Measurements from ENCODE around the gene GNB5.

Gene GNB5

DNA sequence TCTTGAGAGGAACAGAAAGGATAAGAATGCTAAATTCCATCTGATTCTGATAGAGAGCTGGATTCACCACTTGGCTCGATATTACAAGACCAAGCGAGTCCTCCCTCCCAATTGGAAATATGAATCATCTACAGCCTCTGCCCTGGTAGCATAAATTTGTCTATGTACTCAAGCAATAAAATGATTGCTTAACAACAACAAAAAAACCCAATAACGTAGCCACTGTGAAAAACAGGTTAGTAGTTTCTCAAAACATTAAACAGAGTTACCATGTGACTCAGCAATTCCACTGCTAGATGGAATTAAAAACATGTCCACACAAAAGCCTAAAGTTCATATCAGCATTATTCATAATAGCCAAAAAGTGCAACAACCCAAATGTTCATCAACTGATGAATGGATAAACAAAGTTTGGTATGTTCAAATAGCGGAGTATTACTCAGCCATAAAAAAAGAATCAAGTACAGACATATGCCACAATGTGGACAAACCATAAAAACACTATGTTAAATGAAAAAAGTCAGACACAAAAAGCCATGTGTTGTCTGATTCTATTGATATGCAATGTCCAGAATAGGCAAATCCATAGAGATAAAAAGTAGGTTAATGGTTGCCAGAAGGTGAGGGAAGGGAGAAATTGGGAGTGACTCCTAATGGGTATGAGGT, 95.5 kb downstream of the GNB5 start:
- TF ChIP-seq RARB (CRISPR knock-in tag; IDR thresholded peaks at IDR 0.05) (no peak), ISL1 (CRISPR knock-in tag; IDR thresholded peaks at IDR 0.05) (peak; percentile 65)

DNA sequence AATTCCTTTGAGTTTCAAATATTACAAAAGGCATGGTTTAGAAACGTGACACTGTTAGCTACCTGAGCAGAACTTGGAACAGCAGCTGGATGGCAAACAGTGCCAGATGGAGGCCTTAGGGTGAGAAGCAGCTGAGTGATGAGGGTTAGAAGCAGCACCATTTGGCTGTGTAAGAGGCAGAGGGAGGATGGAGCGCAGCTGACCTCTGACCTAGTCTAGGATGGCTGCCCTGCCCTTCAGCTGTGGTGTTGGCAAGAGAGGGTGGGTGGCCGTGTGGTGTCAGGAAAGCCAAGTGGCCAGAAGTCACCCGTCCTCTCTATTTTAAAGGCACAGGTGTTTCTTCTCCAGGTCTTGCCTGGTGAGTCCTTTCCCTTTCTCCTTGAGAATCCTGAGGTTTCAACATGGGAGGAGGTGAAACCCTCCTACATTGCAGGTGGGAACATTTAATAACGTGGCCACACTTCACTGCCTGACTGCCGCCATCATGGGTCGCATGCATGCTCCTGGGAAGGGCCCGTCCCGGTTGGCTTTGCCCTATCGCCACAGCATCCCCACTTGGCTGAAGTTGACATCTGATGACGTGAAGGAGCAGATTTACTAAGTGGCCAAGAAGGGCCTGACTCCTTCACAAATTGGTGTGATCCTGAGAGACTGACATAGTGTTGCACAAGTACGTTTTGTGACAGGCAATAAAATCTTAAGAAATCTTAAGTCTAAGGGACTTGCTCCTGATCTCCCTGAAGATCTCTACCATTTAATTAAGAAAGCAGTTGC, 96.2 kb downstream of the GNB5 start:
- ATAC-seq, result no peak
- TF ChIP-seq GLIS3 (CRISPR knock-in tag; IDR thresholded peaks at IDR 0.05), result no peak
- no peak for TF ChIP-seq ZC3H10 (CRISPR knock-in tag; IDR thresholded peaks at IDR 0.05)
- TF ChIP-seq, protein P1, sequence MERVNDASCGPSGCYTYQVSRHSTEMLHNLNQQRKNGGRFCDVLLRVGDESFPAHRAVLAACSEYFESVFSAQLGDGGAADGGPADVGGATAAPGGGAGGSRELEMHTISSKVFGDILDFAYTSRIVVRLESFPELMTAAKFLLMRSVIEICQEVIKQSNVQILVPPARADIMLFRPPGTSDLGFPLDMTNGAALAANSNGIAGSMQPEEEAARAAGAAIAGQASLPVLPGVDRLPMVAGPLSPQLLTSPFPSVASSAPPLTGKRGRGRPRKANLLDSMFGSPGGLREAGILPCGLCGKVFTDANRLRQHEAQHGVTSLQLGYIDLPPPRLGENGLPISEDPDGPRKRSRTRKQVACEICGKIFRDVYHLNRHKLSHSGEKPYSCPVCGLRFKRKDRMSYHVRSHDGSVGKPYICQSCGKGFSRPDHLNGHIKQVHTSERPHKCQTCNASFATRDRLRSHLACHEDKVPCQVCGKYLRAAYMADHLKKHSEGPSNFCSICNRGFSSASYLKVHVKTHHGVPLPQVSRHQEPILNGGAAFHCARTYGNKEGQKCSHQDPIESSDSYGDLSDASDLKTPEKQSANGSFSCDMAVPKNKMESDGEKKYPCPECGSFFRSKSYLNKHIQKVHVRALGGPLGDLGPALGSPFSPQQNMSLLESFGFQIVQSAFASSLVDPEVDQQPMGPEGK (CRISPR knock-in tag; IDR thresholded peaks at IDR 0.05; ENCODE audit: borderline replicate concordance), result no peak
- no peak for TF ChIP-seq ZNF565 (CRISPR knock-in tag; conservative IDR thresholded peaks at IDR 0.05; ENCODE audit: low read depth)
- TF ChIP-seq TCF4 (CRISPR knock-in tag; IDR thresholded peaks at IDR 0.05; ENCODE audit: borderline replicate concordance), result no peak
- TF ChIP-seq, protein P2, sequence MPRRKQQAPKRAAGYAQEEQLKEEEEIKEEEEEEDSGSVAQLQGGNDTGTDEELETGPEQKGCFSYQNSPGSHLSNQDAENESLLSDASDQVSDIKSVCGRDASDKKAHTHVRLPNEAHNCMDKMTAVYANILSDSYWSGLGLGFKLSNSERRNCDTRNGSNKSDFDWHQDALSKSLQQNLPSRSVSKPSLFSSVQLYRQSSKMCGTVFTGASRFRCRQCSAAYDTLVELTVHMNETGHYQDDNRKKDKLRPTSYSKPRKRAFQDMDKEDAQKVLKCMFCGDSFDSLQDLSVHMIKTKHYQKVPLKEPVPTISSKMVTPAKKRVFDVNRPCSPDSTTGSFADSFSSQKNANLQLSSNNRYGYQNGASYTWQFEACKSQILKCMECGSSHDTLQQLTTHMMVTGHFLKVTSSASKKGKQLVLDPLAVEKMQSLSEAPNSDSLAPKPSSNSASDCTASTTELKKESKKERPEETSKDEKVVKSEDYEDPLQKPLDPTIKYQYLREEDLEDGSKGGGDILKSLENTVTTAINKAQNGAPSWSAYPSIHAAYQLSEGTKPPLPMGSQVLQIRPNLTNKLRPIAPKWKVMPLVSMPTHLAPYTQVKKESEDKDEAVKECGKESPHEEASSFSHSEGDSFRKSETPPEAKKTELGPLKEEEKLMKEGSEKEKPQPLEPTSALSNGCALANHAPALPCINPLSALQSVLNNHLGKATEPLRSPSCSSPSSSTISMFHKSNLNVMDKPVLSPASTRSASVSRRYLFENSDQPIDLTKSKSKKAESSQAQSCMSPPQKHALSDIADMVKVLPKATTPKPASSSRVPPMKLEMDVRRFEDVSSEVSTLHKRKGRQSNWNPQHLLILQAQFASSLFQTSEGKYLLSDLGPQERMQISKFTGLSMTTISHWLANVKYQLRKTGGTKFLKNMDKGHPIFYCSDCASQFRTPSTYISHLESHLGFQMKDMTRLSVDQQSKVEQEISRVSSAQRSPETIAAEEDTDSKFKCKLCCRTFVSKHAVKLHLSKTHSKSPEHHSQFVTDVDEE (CRISPR knock-in tag; IDR thresholded peaks at IDR 0.05), result no peak
- no peak for TF ChIP-seq PPARA (CRISPR knock-in tag; IDR thresholded peaks at IDR 0.05; ENCODE audit: borderline replicate concordance)
- TF ChIP-seq, protein P3, sequence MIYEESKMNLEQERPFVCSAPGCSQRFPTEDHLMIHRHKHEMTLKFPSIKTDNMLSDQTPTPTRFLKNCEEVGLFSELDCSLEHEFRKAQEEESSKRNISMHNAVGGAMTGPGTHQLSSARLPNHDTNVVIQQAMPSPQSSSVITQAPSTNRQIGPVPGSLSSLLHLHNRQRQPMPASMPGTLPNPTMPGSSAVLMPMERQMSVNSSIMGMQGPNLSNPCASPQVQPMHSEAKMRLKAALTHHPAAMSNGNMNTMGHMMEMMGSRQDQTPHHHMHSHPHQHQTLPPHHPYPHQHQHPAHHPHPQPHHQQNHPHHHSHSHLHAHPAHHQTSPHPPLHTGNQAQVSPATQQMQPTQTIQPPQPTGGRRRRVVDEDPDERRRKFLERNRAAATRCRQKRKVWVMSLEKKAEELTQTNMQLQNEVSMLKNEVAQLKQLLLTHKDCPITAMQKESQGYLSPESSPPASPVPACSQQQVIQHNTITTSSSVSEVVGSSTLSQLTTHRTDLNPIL (CRISPR knock-in tag; IDR thresholded peaks at IDR 0.05; ENCODE audit: low read depth), result no peak
- no peak for TF ChIP-seq SNAI2 (CRISPR knock-in tag; IDR thresholded peaks at IDR 0.05)
- no peak for TF ChIP-seq ZNF8 (CRISPR knock-in tag; IDR thresholded peaks at IDR 0.05)
- TF ChIP-seq ARNTL (CRISPR knock-in tag; IDR thresholded peaks at IDR 0.05; ENCODE audit: borderline replicate concordance, low read depth), result no peak
- no peak for TF ChIP-seq ESRRG (CRISPR knock-in tag; IDR thresholded peaks at IDR 0.05)
- TF ChIP-seq ISL1 (CRISPR knock-in tag; IDR thresholded peaks at IDR 0.05), result no peak
- TF ChIP-seq TOX (CRISPR knock-in tag; IDR thresholded peaks at IDR 0.05; ENCODE audit: borderline replicate concordance), result no peak
- no peak for TF ChIP-seq CSRNP3 (CRISPR knock-in tag; IDR thresholded peaks at IDR 0.05)

More for the DNA sequence above, 95.5 kb downstream of the GNB5 start:
- peak; percentile 45 for ATAC-seq

DNA sequence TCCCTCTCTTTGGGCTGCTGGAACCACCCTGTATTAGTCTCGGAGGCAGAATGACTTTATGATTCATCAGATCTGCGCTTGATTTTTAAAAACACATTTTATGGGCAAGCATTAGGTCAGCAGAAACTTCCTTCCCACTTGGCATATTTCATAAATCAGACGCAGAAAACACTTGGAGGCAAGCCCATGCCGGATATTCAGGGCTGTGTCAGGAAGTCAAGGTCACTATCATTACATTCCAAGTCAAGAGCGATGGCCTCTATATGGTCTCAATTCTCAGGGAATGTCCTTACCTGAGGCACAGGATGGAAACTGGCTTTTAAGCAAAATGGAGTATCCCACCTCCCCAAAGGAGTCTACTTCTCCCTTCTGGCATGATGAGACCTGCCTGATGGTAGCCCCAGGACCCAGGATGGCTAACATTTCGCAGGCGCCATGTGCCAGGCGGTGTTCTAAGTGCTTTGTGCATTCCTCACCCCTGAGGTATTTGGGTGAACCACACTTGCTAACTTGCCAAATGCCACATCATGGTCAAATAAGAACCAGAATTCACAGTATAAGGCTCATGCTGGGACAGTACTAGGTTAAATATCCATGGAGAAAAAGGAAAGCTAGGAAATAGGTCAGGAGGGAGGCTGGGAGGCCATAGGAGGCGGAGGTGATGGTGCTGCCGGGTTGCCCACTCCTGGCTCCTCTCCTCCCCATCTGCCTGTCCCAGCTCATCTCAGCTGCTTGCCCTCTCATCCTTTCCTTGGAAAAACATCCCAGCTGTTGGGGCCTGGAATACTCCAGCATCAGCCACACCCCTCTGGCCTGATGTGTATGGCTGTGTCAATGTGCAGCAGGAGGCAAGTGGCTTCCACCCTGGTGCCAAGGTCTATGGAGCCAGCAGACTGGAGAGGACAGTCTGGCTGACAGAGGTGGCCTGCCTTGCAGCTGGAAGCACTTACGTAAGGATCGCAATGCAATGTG, 97.4 kb downstream of the GNB5 start:
- ATAC-seq, result peak; percentile 87
- TF ChIP-seq, protein P2 (CRISPR knock-in tag; IDR thresholded peaks at IDR 0.05), result no peak
- TF ChIP-seq CSDC2 (CRISPR knock-in tag; IDR thresholded peaks at IDR 0.05) (peak; percentile 23; the same call in 1 of the 2 replicates), ISL1 (CRISPR knock-in tag; IDR thresholded peaks at IDR 0.05) (peak; percentile 87), ZFP30 (CRISPR knock-in tag; IDR thresholded peaks at IDR 0.05) (no peak), ZNF565 (CRISPR knock-in tag; conservative IDR thresholded peaks at IDR 0.05; ENCODE audit: low read depth) (no peak), ARNTL (CRISPR knock-in tag; IDR thresholded peaks at IDR 0.05; ENCODE audit: borderline replicate concordance, low read depth) (no peak), OSR1 (CRISPR knock-in tag; IDR thresholded peaks at IDR 0.05) (no peak), ZFP3 (CRISPR knock-in tag; IDR thresholded peaks at IDR 0.05) (peak; percentile 70; the same call in 1 of the 2 replicates), TOX (CRISPR knock-in tag; IDR thresholded peaks at IDR 0.05; ENCODE audit: borderline replicate concordance) (peak; percentile 4; the same call in 1 of the 2 replicates), BACH2 (CRISPR knock-in tag; IDR thresholded peaks at IDR 0.05; ENCODE audit: borderline replicate concordance) (no peak), ZC3H10 (CRISPR knock-in tag; IDR thresholded peaks at IDR 0.05) (peak; percentile 45; the same call in 1 of the 2 replicates), ESRRG (CRISPR knock-in tag; IDR thresholded peaks at IDR 0.05) (no peak)
- TF ChIP-seq, protein P4, sequence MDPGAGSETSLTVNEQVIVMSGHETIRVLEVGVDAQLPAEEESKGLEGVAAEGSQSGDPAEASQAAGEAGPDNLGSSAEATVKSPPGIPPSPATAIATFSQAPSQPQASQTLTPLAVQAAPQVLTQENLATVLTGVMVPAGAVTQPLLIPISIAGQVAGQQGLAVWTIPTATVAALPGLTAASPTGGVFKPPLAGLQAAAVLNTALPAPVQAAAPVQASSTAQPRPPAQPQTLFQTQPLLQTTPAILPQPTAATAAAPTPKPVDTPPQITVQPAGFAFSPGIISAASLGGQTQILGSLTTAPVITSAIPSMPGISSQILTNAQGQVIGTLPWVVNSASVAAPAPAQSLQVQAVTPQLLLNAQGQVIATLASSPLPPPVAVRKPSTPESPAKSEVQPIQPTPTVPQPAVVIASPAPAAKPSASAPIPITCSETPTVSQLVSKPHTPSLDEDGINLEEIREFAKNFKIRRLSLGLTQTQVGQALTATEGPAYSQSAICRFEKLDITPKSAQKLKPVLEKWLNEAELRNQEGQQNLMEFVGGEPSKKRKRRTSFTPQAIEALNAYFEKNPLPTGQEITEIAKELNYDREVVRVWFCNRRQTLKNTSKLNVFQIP (CRISPR knock-in tag; IDR thresholded peaks at IDR 0.05; ENCODE audit: borderline replicate concordance, low read depth), result no peak

Data from SK-N-SH treated with all-trans-retinoic acid at 6 μM for 48 hours (cell line).